Right kidney (tissue), 1 donor: ENCODE measurements around the gene IFNL3.
"Not testable (repeated sequence)": the region's sequence is repeated elsewhere in the genome, so short reads cannot be mapped to it uniquely, and the experiment has no call there.

Experiments
- DNase-seq: peaks from one replicate; pipeline ENCODE4 v3.0.0-alpha.2; 2016

IFNL3 gene

GRCh38 chr19:39253374-39254149 lies 8.8 kb upstream of the IFNL3 start:
- DNase-seq: no peak

GRCh38 chr19:39252458-39252857 lies 7.7 kb upstream of the IFNL3 start:
- no peak for DNase-seq

GRCh38 chr19:39251846-39252245 lies 7.0 kb upstream of the IFNL3 start:
- no peak for DNase-seq

- DNase-seq: no peak
Measured at GRCh38 chr19:39251081-39251480, 6.3 kb upstream of the IFNL3 start.

GRCh38 chr19:39248806-39249205 lies 4.0 kb upstream of the IFNL3 start, which contains the start of gene IFNL4:
IFNL4 (minus strand) TSS chr19:39248856.
- no peak for DNase-seq

- DNase-seq: peak; percentile 65
Measured at GRCh38 chr19:39247701-39248664, 3.2 kb upstream of the IFNL3 start.

- DNase-seq: peak; percentile 29
Measured at GRCh38 chr19:39246951-39247669, 2.3 kb upstream of the IFNL3 start.

GRCh38 chr19:39245166-39245565 lies 360 bp upstream of the IFNL3 start:
- DNase-seq: not testable (repeated sequence)

- not testable (repeated sequence) for DNase-seq
Measured at GRCh38 chr19:39243741-39244140, 1.1 kb downstream of the IFNL3 start.

GRCh38 chr19:39240421-39240820 lies 4.4 kb downstream of the IFNL3 start:
- DNase-seq: no peak

- no peak for DNase-seq
Measured at GRCh38 chr19:39238944-39239343, 5.9 kb downstream of the IFNL3 start.

GRCh38 chr19:39238209-39238608 lies 6.6 kb downstream of the IFNL3 start:
- no peak for DNase-seq

GRCh38 chr19:39237200-39238184 lies 7.3 kb downstream of the IFNL3 start:
- DNase-seq: no peak

- DNase-seq: no peak
Measured at GRCh38 chr19:39236527-39236926, 8.3 kb downstream of the IFNL3 start.

- no peak for DNase-seq
Measured at GRCh38 chr19:39232708-39233107, 12.1 kb downstream of the IFNL3 start.

- DNase-seq: no peak
Measured at GRCh38 chr19:39230096-39230764, 14.6 kb downstream of the IFNL3 start.

GRCh38 chr19:39224910-39225309 lies 19.9 kb downstream of the IFNL3 start:
- no peak for DNase-seq

GRCh38 chr19:39223703-39224279 lies 21.0 kb downstream of the IFNL3 start:
- DNase-seq: peak; percentile 19

- DNase-seq: not testable (repeated sequence)
Measured at GRCh38 chr19:39219108-39219507, 25.7 kb downstream of the IFNL3 start.
